DMS53 (cell line): Measurements from ENCODE around the gene COPS8.

Experiments used
- DNase-seq: peaks from one replicate; lab custom pipeline; 2025; lab: John Stamatoyannopoulos, UW

Gene COPS8

DNA sequence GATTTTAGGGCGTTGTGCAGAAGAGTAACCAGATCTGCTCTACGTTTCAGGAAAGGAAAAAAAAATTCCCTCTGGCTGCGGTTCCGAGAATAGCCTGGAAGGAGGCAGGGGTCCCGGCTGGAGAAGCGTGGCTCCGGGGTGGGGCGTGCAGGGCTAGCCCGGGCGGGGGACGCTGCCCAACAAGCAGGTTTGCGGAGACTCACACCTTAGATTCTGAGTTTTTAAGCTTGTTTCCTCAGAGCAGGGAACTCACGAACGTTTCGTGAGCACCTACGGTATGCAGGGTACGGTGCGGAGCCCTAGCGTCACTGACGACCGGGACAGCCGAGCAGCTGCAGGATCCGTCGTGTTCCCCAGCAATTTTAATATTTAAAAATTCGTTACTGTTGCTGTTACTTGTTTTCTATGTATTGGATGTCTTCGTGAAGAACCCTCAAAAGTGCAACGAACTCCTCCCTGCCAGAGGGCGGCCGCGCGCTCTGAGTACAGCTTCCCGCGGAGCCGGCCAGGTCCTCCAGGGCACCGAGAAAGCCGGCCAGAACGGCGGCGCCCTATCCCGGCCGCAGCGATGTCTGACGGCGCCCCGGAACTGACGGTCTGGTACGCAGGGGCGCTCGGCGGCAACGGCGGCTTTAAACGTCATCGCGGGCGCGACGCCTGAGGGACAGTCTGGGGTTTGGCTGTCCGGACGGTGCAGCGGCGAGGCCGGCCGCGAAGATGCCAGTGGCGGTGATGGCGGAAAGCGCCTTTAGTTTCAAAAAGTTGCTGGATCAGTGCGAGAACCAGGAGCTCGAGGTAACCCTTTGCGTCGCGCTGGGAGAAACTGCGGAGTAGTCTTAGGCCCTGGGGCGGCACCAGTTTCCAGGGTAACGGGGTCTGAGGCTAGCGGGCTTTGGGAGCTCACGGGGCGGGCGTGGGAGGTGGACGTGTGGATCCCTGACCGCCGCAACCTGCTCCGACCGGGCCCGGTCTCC, at the start of gene COPS8:
TSS of gene COPS8 (plus strand) at position 642 of the 974 bp plus-strand sequence. CDS start at position 718, 76 bp downstream.
- DNase-seq = peak; percentile 99

- DNase-seq = no peak
Measured at GRCh38 chr2:237039301-237040031, 46.2 kb upstream of the COPS8 start.

DNA sequence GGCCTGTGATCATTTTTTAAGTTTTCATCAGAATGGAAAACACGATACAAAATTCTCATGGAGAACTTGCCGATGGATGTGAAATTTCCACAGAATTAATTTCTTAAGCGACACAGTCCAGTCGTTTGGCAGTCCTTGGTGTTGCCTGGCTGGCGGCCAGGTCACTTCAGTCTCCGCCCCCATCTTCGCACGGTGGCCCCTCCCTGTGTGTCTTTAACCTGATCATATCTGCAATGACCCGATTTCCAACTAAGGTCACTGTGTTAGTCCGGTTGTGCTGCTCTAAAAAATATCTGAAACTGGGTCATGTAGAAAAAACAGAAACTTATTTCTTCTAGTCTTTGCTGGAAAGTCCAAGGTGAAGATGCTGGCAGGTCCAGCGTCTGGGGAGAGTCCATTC, 44.5 kb upstream of the COPS8 start:
- no peak for DNase-seq

- DNase-seq = no peak
Measured at GRCh38 chr2:237042101-237042500, 43.6 kb upstream of the COPS8 start.

GRCh38 chr2:237043866-237044265, 41.8 kb upstream of the COPS8 start:
- no peak for DNase-seq

DNA sequence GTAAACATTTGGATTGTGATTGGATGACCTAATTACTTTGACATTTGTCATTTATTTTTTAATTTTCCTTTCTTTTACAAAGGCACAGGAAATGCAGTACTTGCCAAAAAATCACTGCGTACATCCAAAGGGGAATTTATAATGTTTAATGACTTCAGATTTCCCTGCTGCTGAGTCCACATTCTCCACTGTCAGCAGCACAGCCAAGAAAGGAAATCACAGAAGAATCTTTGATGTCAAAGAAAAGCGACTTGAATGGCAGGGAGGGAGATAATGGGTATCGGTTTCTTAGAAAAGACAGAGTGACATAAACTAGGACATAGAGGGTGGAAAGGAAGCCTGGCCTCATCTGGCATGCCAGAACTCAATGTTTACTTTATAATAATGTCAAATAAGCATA, 41.4 kb upstream of the COPS8 start:
- no peak for DNase-seq

DNA sequence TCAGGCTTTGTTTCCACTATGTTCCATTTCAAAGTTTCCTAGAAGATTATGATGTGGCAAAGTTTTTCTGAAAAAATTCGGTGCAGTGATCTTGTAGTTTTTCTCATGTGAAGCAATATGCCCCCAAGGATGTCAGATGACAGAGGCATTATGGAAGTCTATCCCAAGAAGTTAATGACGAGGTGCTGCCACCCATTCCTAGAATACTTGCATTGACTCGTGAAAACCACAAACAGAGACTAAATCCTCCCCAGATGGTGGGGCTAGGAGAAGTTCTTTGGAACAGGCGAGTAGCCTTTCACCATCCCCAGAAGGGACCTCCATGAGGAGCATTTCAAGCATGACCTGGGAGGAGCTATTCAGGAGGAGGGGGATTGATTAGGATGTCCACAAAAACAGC, 40.2 kb upstream of the COPS8 start:
- no peak for DNase-seq

DNA sequence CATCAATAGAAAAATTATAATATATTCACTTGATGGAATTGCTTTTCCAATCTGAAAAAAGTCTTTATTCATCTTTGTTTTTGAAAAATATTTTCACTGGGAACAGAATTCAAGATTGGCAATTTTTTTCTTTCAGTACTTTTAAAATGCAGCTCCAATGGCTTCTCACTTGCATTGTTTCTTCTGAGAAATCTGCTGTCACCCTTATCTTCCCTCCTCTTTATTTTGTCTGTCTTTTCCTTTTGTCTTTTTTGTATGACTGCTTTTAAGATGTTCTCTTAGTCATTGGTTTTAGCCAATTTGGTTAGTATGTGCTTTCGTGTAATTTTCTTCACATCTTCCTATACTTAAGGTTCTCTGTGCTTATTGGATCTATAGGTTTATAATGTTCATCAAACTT, 37.1 kb upstream of the COPS8 start:
- peak; percentile 25 for DNase-seq

DNA sequence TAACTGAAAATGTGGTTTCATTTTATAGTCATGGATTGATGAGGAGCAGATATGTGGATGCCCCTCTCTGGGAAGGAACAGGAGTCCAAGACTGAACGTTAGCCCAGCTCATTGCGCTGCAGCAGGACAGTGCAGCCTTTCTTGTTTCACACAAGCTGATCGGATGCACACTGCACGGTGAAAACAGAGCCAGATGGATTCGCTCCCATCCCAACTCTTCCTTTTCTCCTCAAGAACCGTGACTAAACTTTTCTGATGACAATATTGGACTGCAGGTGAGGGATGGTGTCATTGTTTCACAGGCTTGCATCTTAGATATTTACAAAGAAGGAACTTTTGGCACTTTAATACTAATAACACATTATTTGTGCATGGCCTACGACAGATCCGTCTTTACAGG, 33.8 kb upstream of the COPS8 start:
- no peak for DNase-seq

GRCh38 chr2:237053066-237053465, 32.6 kb upstream of the COPS8 start:
- DNase-seq = no peak

DNA sequence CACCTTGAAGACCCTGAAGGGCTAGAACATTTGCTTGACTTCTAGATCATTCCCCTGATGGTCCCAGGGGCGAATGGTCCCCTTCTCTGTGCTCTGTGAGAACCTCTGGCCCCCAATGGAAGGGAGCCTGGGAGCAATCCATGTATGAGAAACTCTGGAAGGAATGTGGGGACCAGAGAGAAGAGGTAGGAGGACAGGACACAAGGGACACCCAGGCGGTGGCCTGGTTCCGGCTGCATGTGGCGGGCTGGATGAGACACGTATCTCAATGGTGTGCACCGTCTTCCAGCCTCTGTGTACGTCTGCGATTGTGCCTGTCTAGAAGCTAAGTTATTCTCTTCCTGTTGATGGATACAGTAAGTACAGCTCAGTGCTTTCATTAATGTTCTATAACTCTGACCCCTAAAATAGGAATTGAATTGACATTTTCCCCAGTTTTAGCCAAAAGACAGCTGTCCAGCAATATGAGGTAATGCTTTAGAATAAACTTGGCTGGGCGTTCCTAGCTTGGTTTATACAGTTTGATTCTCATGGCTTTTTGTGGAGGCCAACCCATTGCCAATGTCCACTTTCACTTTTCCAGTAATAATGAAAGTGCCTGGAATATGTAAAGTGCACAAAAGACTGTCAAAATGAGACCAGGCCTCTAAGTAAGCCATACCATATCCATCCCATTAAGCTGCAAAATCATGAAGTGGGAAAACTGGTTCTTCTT, 30.1 kb upstream of the COPS8 start:
- DNase-seq = peak; percentile 23

GRCh38 chr2:237056287-237056875, 29.3 kb upstream of the COPS8 start:
- no peak for DNase-seq

DNA sequence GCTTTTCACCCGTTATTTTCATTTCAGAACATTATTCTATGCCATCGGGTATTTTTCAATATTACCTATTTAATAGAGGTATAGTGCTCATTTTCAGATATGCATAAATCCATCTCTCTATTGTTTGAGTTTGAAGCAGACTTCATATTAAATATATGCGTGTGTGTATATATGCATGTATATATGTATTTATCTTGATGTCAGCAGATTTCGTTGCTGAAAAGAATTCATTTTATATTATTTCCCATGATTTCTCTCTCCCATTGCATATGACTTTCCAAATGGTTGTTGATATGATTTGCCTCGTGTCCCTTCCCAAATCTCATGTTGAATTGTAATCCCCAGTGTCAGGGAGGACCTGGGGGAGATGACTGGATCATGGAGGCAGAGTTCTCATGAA, 28.6 kb upstream of the COPS8 start:
- no peak for DNase-seq

GRCh38 chr2:237057893-237058300, 27.8 kb upstream of the COPS8 start:
- DNase-seq = peak; percentile 50

DNA sequence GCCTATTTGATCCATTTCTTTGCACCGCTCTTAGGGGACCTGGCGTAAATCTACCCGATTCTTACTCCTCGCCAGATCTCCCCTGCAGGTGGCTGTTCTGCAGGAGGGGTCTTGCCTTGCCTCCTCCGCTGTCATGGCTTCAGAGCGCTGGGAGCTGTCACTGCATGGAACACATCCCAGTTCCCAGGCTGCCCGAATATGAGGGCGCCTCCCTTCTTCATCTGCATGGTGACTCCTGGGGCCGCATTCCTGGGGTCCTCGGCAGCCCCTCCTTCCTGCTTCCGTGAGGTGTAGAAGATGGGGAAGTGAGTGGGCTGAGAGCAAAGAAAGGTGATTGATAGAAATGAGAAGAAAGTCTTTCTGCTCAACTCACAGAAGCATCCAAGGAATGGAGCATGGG, 27.3 kb upstream of the COPS8 start:
- DNase-seq = no peak

DNA sequence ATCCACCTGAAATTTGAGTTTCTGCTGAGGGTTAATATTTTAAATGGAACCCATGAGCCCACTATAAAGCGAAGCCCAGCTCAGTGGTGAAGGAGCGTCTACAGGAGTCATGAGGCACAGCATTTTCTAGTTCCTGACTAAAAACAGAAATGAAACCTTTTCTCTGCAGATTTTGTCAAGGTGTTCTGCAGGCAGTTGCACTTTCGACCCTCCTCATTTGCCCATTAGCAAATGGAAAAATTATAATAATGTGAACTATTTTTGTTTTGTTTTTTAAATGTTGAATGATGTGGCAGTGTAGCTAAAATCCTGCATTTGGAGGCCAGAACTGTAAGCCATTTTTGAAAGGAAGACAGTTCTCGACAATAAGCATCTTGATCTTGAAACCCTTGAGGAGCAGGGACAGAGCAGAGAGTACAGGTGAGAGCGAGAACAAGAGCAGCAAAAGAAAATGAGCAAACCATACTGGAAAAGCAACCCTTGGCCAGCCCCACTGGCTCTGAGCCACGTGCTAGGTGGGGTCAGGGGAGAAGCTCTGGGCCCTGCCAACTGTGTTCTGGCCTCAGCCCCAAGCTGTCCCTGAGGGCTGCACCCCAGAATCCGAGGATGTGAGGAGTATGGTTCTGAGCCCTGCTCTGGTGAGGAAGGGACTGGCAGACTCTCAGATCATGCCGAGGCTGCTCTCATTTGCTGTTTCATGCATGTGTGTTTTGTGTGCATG, 26.4 kb upstream of the COPS8 start:
- DNase-seq = no peak

- DNase-seq = peak; percentile 88
Measured at GRCh38 chr2:237060534-237061312, 25.0 kb upstream of the COPS8 start.

GRCh38 chr2:237061356-237061755, 24.3 kb upstream of the COPS8 start:
- peak; percentile 24 for DNase-seq

DNA sequence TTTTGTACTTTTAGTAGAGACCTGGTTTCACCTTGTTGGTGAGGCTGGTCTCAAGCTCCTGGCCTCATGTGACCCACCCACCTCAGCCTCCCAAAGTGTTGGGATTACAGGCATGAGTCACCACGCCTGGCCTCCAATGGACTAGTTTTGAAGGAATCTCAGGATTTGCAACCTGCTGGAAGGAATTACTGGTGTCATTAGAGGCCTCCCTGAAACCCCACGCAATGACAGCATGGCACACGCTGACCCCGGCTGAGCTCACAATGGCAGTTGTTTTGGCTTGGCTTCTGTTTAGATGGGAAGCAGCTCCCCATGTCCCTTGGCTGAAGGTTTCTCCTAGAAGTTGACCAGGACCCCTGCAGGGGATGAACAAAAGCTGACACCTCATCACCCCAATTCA, 23.1 kb upstream of the COPS8 start:
- no peak for DNase-seq

- no peak for DNase-seq
Measured at GRCh38 chr2:237064203-237065070, 21.3 kb upstream of the COPS8 start.
